ENCODE results near the gene SGIP1. TPM values are rescaled to one million over a fixed set of nuclear protein-coding genes. Genes with fewer than 3 reads are reported as not detected.

The SGIP1 gene
- total and polyA plus RNA-seq, 2 experiments from 2014 or later, result 3.1 to 20.2 TPM

DNA sequence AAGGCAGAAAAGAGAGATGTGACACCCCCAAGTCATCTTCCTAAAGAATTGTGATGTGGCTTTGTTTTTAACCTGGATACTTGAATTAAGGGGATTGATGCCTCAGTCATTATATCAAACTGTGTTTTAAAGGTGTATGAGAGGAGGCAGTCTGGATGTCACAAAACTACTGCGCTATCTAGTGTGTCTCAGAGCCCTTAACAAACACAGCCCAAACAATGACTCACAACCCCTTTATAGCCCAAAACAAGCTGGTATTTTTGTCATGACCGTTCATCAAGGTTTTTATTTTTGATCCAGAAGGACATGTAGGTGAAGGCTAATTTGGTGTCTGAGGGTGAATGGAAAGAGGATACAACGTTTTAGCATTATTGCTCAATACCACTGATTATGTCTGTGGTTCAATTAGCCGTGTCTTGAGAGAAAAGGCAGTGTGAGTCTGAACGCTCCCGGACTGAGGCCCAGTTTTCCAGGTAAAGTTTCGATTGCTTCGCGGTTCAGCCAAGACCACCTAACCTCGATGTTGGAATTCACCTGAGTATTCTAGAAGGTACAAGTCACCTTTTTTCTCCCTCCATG lies 71.6 kb downstream of the SGIP1 start:
- H3K27me3 ChIP-seq, result no peaks in the 10 kb centered on the region
- H2AFZ ChIP-seq, result no peak overlapping the region
- no peak overlapping the region for H3K4me3 ChIP-seq
- H3K4me2 ChIP-seq, result no peak overlapping the region
- no peak for DNase-seq (ENCODE audit: low spot score)
- H3K9me2 ChIP-seq (replicated peaks; ENCODE audit: insufficient read depth), result no peaks in the 10 kb centered on the region
- H3K79me2 ChIP-seq, result no peaks in the 10 kb centered on the region
- TF ChIP-seq, protein P1, sequence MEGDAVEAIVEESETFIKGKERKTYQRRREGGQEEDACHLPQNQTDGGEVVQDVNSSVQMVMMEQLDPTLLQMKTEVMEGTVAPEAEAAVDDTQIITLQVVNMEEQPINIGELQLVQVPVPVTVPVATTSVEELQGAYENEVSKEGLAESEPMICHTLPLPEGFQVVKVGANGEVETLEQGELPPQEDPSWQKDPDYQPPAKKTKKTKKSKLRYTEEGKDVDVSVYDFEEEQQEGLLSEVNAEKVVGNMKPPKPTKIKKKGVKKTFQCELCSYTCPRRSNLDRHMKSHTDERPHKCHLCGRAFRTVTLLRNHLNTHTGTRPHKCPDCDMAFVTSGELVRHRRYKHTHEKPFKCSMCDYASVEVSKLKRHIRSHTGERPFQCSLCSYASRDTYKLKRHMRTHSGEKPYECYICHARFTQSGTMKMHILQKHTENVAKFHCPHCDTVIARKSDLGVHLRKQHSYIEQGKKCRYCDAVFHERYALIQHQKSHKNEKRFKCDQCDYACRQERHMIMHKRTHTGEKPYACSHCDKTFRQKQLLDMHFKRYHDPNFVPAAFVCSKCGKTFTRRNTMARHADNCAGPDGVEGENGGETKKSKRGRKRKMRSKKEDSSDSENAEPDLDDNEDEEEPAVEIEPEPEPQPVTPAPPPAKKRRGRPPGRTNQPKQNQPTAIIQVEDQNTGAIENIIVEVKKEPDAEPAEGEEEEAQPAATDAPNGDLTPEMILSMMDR (IDR thresholded peaks at IDR 0.05; ENCODE audit: poor library complexity), result no peak
- H4K20me1 ChIP-seq (ENCODE audit: insufficient read depth, poor library complexity, severe bottlenecking), result no peaks in the 10 kb centered on the region
- WGBS (ENCODE audit: low lambda C conversion rate, missing lambda C conversion rate), result 82% methylated on average over 10 of the region's 10 CpGs
- H3K4me1 ChIP-seq (ENCODE audit: insufficient read depth), result peaks cover 7% of the 10 kb centered on the region
- no peaks in the 10 kb centered on the region for H3K9me3 ChIP-seq (ENCODE audit: low read depth)
- no peak overlapping the region for H3K27ac ChIP-seq
- H3K36me3 ChIP-seq (replicated peaks; ENCODE audit: insufficient read depth, low read depth), result no peaks in the 10 kb centered on the region

- Histone ChIP-seq H3K4me1 (ENCODE audit: insufficient read depth) (peaks cover 7% of the 10 kb centered on the region), H3K27ac (peak overlapping the region; percentile 1), H3K79me2 (no peaks in the 10 kb centered on the region), H3K4me2 (peak overlapping the region; percentile 36), H3K9me3 (ENCODE audit: low read depth) (no peaks in the 10 kb centered on the region), H4K20me1 (ENCODE audit: insufficient read depth, poor library complexity, severe bottlenecking) (no peaks in the 10 kb centered on the region), H3K4me3 (no peak overlapping the region), H2AFZ (no peak overlapping the region), H3K27me3 (no peaks in the 10 kb centered on the region), H3K9me2 (replicated peaks; ENCODE audit: insufficient read depth) (no peaks in the 10 kb centered on the region), H3K36me3 (replicated peaks; ENCODE audit: insufficient read depth, low read depth) (no peaks in the 10 kb centered on the region)
- no peak for DNase-seq (ENCODE audit: low spot score)
- WGBS (ENCODE audit: low lambda C conversion rate, missing lambda C conversion rate), result 41% methylated on average over 3 of the region's 3 CpGs
- no peak for TF ChIP-seq EZH2phosphoT487 (IDR thresholded peaks at IDR 0.05; ENCODE audit: low read depth, severe bottlenecking, unreplicated experiment)
- no peak for TF ChIP-seq EZH2 (IDR thresholded peaks at IDR 0.05; ENCODE audit: borderline replicate concordance)
- TF ChIP-seq, protein P1 (IDR thresholded peaks at IDR 0.05; ENCODE audit: poor library complexity), result no peak
Observed at GRCh38 chr1:66606362-66607065, 72.6 kb downstream of the SGIP1 start.

- Histone ChIP-seq H3K9me2 (replicated peaks; ENCODE audit: insufficient read depth) (no peaks in the 10 kb centered on the region), H3K9me3 (ENCODE audit: low read depth) (no peaks in the 10 kb centered on the region), H3K4me2 (peak overlapping the region; percentile 36), H4K20me1 (ENCODE audit: insufficient read depth, poor library complexity, severe bottlenecking) (no peaks in the 10 kb centered on the region), H3K4me1 (ENCODE audit: insufficient read depth) (peaks cover 7% of the 10 kb centered on the region), H3K27ac (no peak overlapping the region), H3K79me2 (no peaks in the 10 kb centered on the region), H3K4me3 (no peak overlapping the region), H3K36me3 (replicated peaks; ENCODE audit: insufficient read depth, low read depth) (no peaks in the 10 kb centered on the region), H3K27me3 (no peaks in the 10 kb centered on the region), H2AFZ (no peak overlapping the region)
- TF ChIP-seq EZH2phosphoT487 (IDR thresholded peaks at IDR 0.05; ENCODE audit: low read depth, severe bottlenecking, unreplicated experiment), result no peak
- TF ChIP-seq, protein P1 (IDR thresholded peaks at IDR 0.05; ENCODE audit: poor library complexity), result no peak
- no peak for TF ChIP-seq EZH2 (IDR thresholded peaks at IDR 0.05; ENCODE audit: borderline replicate concordance)
- no peak for DNase-seq (ENCODE audit: low spot score)
- 66% methylated on average over 2 of the region's 2 CpGs for WGBS (ENCODE audit: low lambda C conversion rate, missing lambda C conversion rate)
Observed at GRCh38 chr1:66607458-66607857, 73.5 kb downstream of the SGIP1 start.

Data from hepatocyte (in vitro differentiated cells).